ENCODE data around the gene USH1C.
A peak's percentile ranks its signal among the peaks of the same experiment; 100 is the strongest.

USH1C gene

DNA sequence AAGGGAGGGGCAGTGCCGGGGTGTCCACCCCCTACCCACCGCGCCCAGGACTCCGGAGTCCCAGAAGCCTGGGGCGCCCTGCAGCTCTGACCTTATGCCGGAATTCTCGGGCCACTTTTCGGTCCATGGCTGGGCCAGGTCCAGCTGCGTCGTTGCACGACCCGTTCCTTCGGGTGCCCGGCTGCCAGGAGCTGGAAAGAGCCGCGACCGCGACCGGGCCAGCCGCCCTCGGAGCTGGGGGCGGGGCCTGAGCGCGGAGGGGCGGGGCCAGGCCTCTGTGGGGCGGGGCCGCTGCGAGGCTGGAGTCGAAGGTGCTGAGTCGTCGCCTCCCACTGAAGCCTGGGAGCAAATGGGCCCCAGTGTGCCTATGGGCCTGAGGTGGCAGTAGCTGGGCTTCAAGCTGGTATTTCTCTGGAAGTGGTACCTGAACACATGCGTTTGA, at the start of gene USH1C:
Gene USH1C (minus strand): TSS at position 236 of the 442 bp plus-strand sequence. CDS start 109 bp downstream, at position 127.
- ATAC-seq (ENCODE audit: low read depth) (peak; percentile 72), DNase-seq (ENCODE audit: low spot score) (peak; percentile 45)
- no peaks in the 10 kb centered on the region for H3K9me3 ChIP-seq (ENCODE audit: severe bottlenecking)
- no peaks in the 10 kb centered on the region for H3K4me1 ChIP-seq (ENCODE audit: insufficient read depth, poor library complexity, severe bottlenecking)
- H3K36me3 ChIP-seq (ENCODE audit: low read depth): no peaks in the 10 kb centered on the region
- peak within 1 kb of the TSS; percentile 18 for H3K4me3 ChIP-seq (ENCODE audit: severe bottlenecking)
- H3K27me3 ChIP-seq (ENCODE audit: insufficient read depth, poor library complexity, severe bottlenecking): no peaks in the 10 kb centered on the region
- no peak within 1 kb of the TSS for H3K27ac ChIP-seq (ENCODE audit: poor library complexity, severe bottlenecking)
- TF ChIP-seq, protein P1, sequence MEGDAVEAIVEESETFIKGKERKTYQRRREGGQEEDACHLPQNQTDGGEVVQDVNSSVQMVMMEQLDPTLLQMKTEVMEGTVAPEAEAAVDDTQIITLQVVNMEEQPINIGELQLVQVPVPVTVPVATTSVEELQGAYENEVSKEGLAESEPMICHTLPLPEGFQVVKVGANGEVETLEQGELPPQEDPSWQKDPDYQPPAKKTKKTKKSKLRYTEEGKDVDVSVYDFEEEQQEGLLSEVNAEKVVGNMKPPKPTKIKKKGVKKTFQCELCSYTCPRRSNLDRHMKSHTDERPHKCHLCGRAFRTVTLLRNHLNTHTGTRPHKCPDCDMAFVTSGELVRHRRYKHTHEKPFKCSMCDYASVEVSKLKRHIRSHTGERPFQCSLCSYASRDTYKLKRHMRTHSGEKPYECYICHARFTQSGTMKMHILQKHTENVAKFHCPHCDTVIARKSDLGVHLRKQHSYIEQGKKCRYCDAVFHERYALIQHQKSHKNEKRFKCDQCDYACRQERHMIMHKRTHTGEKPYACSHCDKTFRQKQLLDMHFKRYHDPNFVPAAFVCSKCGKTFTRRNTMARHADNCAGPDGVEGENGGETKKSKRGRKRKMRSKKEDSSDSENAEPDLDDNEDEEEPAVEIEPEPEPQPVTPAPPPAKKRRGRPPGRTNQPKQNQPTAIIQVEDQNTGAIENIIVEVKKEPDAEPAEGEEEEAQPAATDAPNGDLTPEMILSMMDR (IDR thresholded peaks at IDR 0.05; ENCODE audit: poor library complexity, severe bottlenecking): no peak

DNA sequence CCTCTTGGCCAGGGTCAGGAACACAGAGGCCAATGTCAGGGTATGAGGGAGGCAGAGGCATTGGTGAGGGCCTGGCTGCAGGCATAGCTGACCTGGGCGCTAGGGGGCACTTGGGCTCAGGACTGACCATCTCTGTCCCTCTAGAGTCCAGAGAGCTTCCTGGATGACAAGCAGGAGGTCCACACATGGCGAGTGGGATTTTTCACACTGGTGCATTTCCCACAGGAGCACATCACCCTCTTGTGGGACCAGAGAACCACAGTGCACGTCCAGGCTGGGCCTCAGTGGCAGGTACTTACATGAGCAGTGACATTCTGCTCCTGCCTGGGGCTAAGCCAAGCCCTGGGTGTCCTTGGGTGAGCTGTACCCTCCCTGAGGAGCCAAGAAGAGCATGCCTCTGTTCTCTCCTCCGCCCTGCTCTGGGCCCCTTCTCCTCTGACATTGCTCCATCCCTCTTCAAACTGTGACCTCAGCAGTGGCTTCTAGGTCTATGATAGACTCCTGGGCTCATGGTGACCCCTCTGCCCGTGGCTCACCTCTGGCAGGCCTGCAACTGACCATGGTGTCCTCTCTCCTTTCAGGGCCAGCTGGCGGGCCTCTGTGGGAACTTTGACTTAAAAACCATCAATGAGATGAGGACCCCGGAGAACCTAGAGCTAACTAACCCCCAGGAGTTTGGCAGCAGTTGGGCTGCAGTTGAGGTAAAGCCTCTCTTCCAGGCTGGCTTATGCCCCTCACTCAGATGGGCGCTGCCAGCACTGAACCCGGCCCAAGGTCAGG, 49.4 kb upstream of the USH1C start:
- TF ChIP-seq, protein P1 (IDR thresholded peaks at IDR 0.05; ENCODE audit: poor library complexity, severe bottlenecking): no peak
- H3K9me3 ChIP-seq (ENCODE audit: severe bottlenecking): no peaks in the 10 kb centered on the region
- H3K4me1 ChIP-seq (ENCODE audit: insufficient read depth, poor library complexity, severe bottlenecking): no peaks in the 10 kb centered on the region
- no peaks in the 10 kb centered on the region for H3K36me3 ChIP-seq (ENCODE audit: low read depth)
- H3K4me3 ChIP-seq (ENCODE audit: severe bottlenecking): no peak overlapping the region
- H3K27me3 ChIP-seq (ENCODE audit: insufficient read depth, poor library complexity, severe bottlenecking): peaks cover 7% of the 10 kb centered on the region
- no peak for ATAC-seq (ENCODE audit: low read depth)
- DNase-seq (ENCODE audit: low spot score): peak; percentile 21
- H3K27ac ChIP-seq (ENCODE audit: poor library complexity, severe bottlenecking): no peak overlapping the region

DNA sequence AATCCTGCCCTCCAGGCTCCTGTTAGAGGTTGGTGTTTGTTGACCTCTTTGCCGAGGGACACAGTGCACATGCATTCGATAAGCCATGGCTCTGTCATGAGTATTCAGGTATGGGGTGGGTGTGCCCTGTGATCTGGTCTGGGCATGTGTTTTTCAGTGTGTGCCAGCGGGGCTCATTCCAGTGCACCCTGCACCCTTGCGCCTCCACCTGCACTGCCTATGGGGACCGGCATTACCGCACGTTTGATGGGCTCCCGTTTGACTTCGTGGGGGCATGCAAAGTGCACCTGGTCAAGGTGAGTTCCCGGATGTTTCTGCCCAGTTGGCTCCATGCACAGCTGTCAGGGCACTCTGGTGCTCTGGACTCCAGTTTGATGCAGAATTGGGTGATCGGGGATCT, 47.1 kb upstream of the USH1C start:
- TF ChIP-seq, protein P1 (IDR thresholded peaks at IDR 0.05; ENCODE audit: poor library complexity, severe bottlenecking): no peak
- Histone ChIP-seq H3K27me3 (ENCODE audit: insufficient read depth, poor library complexity, severe bottlenecking) (peaks cover 7% of the 10 kb centered on the region), H3K27ac (ENCODE audit: poor library complexity, severe bottlenecking) (no peak overlapping the region), H3K36me3 (ENCODE audit: low read depth) (no peaks in the 10 kb centered on the region), H3K4me1 (ENCODE audit: insufficient read depth, poor library complexity, severe bottlenecking) (no peaks in the 10 kb centered on the region), H3K4me3 (ENCODE audit: severe bottlenecking) (no peak overlapping the region), H3K9me3 (ENCODE audit: severe bottlenecking) (no peaks in the 10 kb centered on the region)
- DNase-seq (ENCODE audit: low spot score) (peak; percentile 23), ATAC-seq (ENCODE audit: low read depth) (no peak)

DNA sequence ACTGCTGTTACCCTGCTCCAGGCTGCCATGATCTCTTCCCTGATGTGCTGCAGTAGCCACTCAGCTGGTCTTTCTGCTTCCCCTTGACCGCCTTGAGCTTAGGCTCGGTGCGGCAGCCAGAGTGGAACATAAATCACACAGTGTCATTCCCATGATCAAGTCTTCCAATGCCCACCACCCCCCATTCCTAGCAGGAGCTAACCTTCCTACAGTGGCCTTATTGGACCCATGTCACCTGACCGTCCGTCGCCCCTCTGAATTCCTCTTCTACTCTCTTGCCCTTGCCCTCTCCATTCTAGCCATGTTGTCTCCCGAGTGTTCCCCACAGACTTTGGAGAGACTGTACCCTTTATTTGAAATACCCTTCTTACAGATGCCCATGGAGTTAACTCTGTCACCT, 46.2 kb upstream of the USH1C start:
- Histone ChIP-seq H3K9me3 (ENCODE audit: severe bottlenecking) (no peaks in the 10 kb centered on the region), H3K27me3 (ENCODE audit: insufficient read depth, poor library complexity, severe bottlenecking) (peaks cover 7% of the 10 kb centered on the region), H3K27ac (ENCODE audit: poor library complexity, severe bottlenecking) (no peak overlapping the region), H3K4me3 (ENCODE audit: severe bottlenecking) (no peak overlapping the region), H3K36me3 (ENCODE audit: low read depth) (no peaks in the 10 kb centered on the region), H3K4me1 (ENCODE audit: insufficient read depth, poor library complexity, severe bottlenecking) (no peaks in the 10 kb centered on the region)
- DNase-seq (ENCODE audit: low spot score) (peak; percentile 19), ATAC-seq (ENCODE audit: low read depth) (no peak)
- TF ChIP-seq, protein P1 (IDR thresholded peaks at IDR 0.05; ENCODE audit: poor library complexity, severe bottlenecking): no peak

DNA sequence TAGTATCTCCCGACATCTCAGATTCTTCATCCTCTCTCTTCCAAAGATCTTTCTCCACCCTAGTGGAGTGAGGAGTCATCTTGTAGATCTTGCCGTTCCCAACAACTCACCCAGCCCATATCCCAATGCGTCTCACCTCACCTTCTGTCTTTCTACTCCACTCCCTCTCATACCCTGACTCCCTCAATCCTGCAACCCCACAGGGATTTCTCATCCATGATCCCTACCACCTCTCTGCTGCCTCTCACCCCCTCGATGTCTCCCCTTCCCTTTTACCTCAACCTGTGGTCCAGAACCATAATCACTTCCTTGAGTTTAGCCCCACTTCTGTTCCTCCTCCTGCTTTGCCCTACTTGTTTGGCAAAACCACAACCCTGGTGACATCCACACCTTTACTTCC, 44.5 kb upstream of the USH1C start:
- DNase-seq (ENCODE audit: low spot score): no peak

More for the DNA sequence above, 44.5 kb upstream of the USH1C start:
- Histone ChIP-seq H3K36me3 (ENCODE audit: low read depth) (no peaks in the 10 kb centered on the region), H3K4me3 (ENCODE audit: severe bottlenecking) (no peak overlapping the region), H3K27ac (ENCODE audit: poor library complexity, severe bottlenecking) (no peak overlapping the region), H3K4me1 (ENCODE audit: insufficient read depth, poor library complexity, severe bottlenecking) (no peaks in the 10 kb centered on the region), H3K27me3 (ENCODE audit: insufficient read depth, poor library complexity, severe bottlenecking) (peaks cover 7% of the 10 kb centered on the region), H3K9me3 (ENCODE audit: severe bottlenecking) (no peaks in the 10 kb centered on the region)
- TF ChIP-seq, protein P1 (IDR thresholded peaks at IDR 0.05; ENCODE audit: poor library complexity, severe bottlenecking): no peak
- ATAC-seq (ENCODE audit: low read depth): no peak
